ENCODE results near the gene EIF6. TPM values are rescaled to one million over a fixed set of nuclear protein-coding genes. Genes with fewer than 3 reads are reported as not detected.

Gene EIF6
- total RNA-seq, 1 experiment from 2014 or later, result 420 TPM

- H3K36me3 Mint-ChIP-seq (ENCODE audit: insufficient read depth, unreplicated experiment), result no peaks in the 10 kb centered on the region
- ChIA-PET POLR2A (no interaction called here), CTCF (interaction anchor here (2.9 kb wide), 1 partner anchor 10 kb away, joined by 17 read pairs; no protein-coding TSS in a partner anchor)
- no peaks in the 10 kb centered on the region for H3K9me3 ChIP-seq
- no peaks in the 10 kb centered on the region for H3K9me3 Mint-ChIP-seq (ENCODE audit: unreplicated experiment)
- DNase-seq, result peak in 1 of 2 experiments; percentile 55
- H3K27me3 ChIP-seq (replicated peaks; ENCODE audit: control insufficient read depth, insufficient read depth, low read length), result no peaks in the 10 kb centered on the region
- no peaks in the 10 kb centered on the region for H3K36me3 ChIP-seq (ENCODE audit: control insufficient read depth, insufficient read depth, low read length)
- no peak overlapping the region for H3K4me3 Mint-ChIP-seq (ENCODE audit: unreplicated experiment)
- H3K27me3 Mint-ChIP-seq (ENCODE audit: insufficient read depth, unreplicated experiment), result no peaks in the 10 kb centered on the region
- H3K4me1 Mint-ChIP-seq (ENCODE audit: low read depth, unreplicated experiment), result peaks cover 17% of the 10 kb centered on the region
- no peak overlapping the region for H3K4me3 ChIP-seq (ENCODE audit: low read depth, low read length)
- no TSS peak for BruUV-seq (replicated peaks)
- H3K4me1 ChIP-seq, result peaks cover 12% of the 10 kb centered on the region
- no peak overlapping the region for H3K27ac Mint-ChIP-seq (ENCODE audit: unreplicated experiment)
- no peak for TF ChIP-seq CTCF (IDR thresholded peaks at IDR 0.05; ENCODE audit: insufficient read depth in 1 of 2, low read depth in 1 of 2, low read length in 1 of 2, severe bottlenecking in 1 of 2, unreplicated experiment in 1 of 2)
- intact Hi-C loops (cut with micrococcal nuclease; ENCODE audit: unreplicated experiment), result loop anchor here (1.0 kb wide), 1 partner anchor 8 kb away; no protein-coding TSS in a partner anchor
These were observed 9.7 kb upstream of the EIF6 start for GRCh38 chr20:35294293-35294685.

- intact Hi-C loops (cut with micrococcal nuclease; ENCODE audit: unreplicated experiment), result loop anchor here (1.0 kb wide), 1 partner anchor 7 kb away; no protein-coding TSS in a partner anchor
- Histone ChIP-seq H3K4me3 (ENCODE audit: low read depth, low read length) (no peak overlapping the region), H3K4me1 (peaks cover 12% of the 10 kb centered on the region), H3K9me3 (no peaks in the 10 kb centered on the region), H3K27me3 (replicated peaks; ENCODE audit: control insufficient read depth, insufficient read depth, low read length) (no peaks in the 10 kb centered on the region), H3K36me3 (ENCODE audit: control insufficient read depth, insufficient read depth, low read length) (no peaks in the 10 kb centered on the region)
- Mint-ChIP-seq H3K4me1 (ENCODE audit: low read depth, unreplicated experiment) (peaks cover 17% of the 10 kb centered on the region), H3K27ac (ENCODE audit: unreplicated experiment) (no peak overlapping the region), H3K27me3 (ENCODE audit: insufficient read depth, unreplicated experiment) (no peaks in the 10 kb centered on the region), H3K36me3 (ENCODE audit: insufficient read depth, unreplicated experiment) (no peaks in the 10 kb centered on the region), H3K4me3 (ENCODE audit: unreplicated experiment) (no peak overlapping the region), H3K9me3 (ENCODE audit: unreplicated experiment) (no peaks in the 10 kb centered on the region)
- BruUV-seq (replicated peaks), result no TSS peak
- ChIA-PET POLR2A (no interaction called here), CTCF (interaction anchor here (1.4 to 2.9 kb wide), 2 partner anchors 11 to 149 kb away, joined by 3 to 17 read pairs; no protein-coding TSS in a partner anchor)
- DNase-seq, result no peak
- TF ChIP-seq CTCF (IDR thresholded peaks at IDR 0.05; ENCODE audit: insufficient read depth in 1 of 2, low read depth in 1 of 2, low read length in 1 of 2, severe bottlenecking in 1 of 2, unreplicated experiment in 1 of 2), result no peak
These were observed 9.0 kb upstream of the EIF6 start for GRCh38 chr20:35293303-35294292.

GRCh38 chr20:35292504-35293285 lies 8.1 kb upstream of the EIF6 start:
- Histone ChIP-seq H3K36me3 (ENCODE audit: control insufficient read depth, insufficient read depth, low read length) (no peaks in the 10 kb centered on the region), H3K9me3 (no peaks in the 10 kb centered on the region), H3K27me3 (replicated peaks; ENCODE audit: control insufficient read depth, insufficient read depth, low read length) (no peaks in the 10 kb centered on the region), H3K4me3 (ENCODE audit: low read depth, low read length) (no peak overlapping the region), H3K4me1 (peaks cover 12% of the 10 kb centered on the region)
- CTCF ChIA-PET, result interaction anchor here (0.6 to 2.9 kb wide), 3 partner anchors 12 to 148 kb away, joined by 3 to 17 read pairs (median 3); no protein-coding TSS in a partner anchor
- no peak overlapping the region for H3K27ac Mint-ChIP-seq (ENCODE audit: unreplicated experiment)
- no peaks in the 10 kb centered on the region for H3K36me3 Mint-ChIP-seq (ENCODE audit: insufficient read depth, unreplicated experiment)
- no TSS peak for BruUV-seq (replicated peaks)
- no peak overlapping the region for H3K4me3 Mint-ChIP-seq (ENCODE audit: unreplicated experiment)
- no peaks in the 10 kb centered on the region for H3K27me3 Mint-ChIP-seq (ENCODE audit: insufficient read depth, unreplicated experiment)
- intact Hi-C loops (cut with micrococcal nuclease; ENCODE audit: unreplicated experiment), result no loop called here
- DNase-seq, result no peak
- H3K4me1 Mint-ChIP-seq (ENCODE audit: low read depth, unreplicated experiment), result peaks cover 17% of the 10 kb centered on the region
- POLR2A ChIA-PET, result no interaction called here
- H3K9me3 Mint-ChIP-seq (ENCODE audit: unreplicated experiment), result no peaks in the 10 kb centered on the region
- no peak for TF ChIP-seq CTCF (IDR thresholded peaks at IDR 0.05; ENCODE audit: insufficient read depth in 1 of 2, low read depth in 1 of 2, low read length in 1 of 2, severe bottlenecking in 1 of 2, unreplicated experiment in 1 of 2)

Data from Caco-2 (cell line).